HuH-7.5 (cell line): ENCODE results near the gene TENM4.

Experiments
- DNase-seq: peaks from one replicate; pipeline ENCODE4 v3.0.0; 2011; ENCODE audit warnings: low spot score

The TENM4 gene

GRCh38 chr11:79083352-79083751 lies 357.5 kb downstream of the TENM4 start:
- no peak for DNase-seq

GRCh38 chr11:79082907-79083306 lies 357.9 kb downstream of the TENM4 start:
- no peak for DNase-seq

GRCh38 chr11:79082280-79082679 lies 358.6 kb downstream of the TENM4 start:
- no peak for DNase-seq

- no peak for DNase-seq
These were observed 359.3 kb downstream of the TENM4 start for GRCh38 chr11:79081471-79082031.

- no peak for DNase-seq
These were observed 360.3 kb downstream of the TENM4 start for GRCh38 chr11:79080551-79080950.

- no peak for DNase-seq
These were observed 361.8 kb downstream of the TENM4 start for GRCh38 chr11:79078999-79079398.

GRCh38 chr11:79078456-79078855 lies 362.4 kb downstream of the TENM4 start:
- DNase-seq: no peak

GRCh38 chr11:79077702-79078330 lies 363.0 kb downstream of the TENM4 start:
- no peak for DNase-seq

GRCh38 chr11:79076526-79077115 lies 364.2 kb downstream of the TENM4 start:
- DNase-seq: peak; percentile 45

- no peak for DNase-seq
These were observed 366.3 kb downstream of the TENM4 start for GRCh38 chr11:79074547-79074946.

GRCh38 chr11:79071190-79071589 lies 369.6 kb downstream of the TENM4 start:
- no peak for DNase-seq

- DNase-seq: no peak
These were observed 370.3 kb downstream of the TENM4 start for GRCh38 chr11:79070518-79070917.

GRCh38 chr11:79069504-79069903 lies 371.3 kb downstream of the TENM4 start:
- no peak for DNase-seq

- no peak for DNase-seq
These were observed 372.5 kb downstream of the TENM4 start for GRCh38 chr11:79068356-79068755.

GRCh38 chr11:79067352-79067679 lies 373.5 kb downstream of the TENM4 start:
- DNase-seq: no peak

- no peak for DNase-seq
These were observed 374.1 kb downstream of the TENM4 start for GRCh38 chr11:79066456-79067351.

GRCh38 chr11:79062814-79063762 lies 377.7 kb downstream of the TENM4 start:
- DNase-seq: peak; percentile 53

GRCh38 chr11:79060081-79060953 lies 380.5 kb downstream of the TENM4 start:
- DNase-seq: no peak

GRCh38 chr11:79059141-79059540 lies 381.7 kb downstream of the TENM4 start:
- no peak for DNase-seq

- DNase-seq: no peak
These were observed 384.8 kb downstream of the TENM4 start for GRCh38 chr11:79055856-79056631.
